Eye (tissue), 1 donor: ENCODE measurements around the gene PCDHGA11.
"Not testable (repeated sequence)": the region's sequence is repeated elsewhere in the genome, so short reads cannot be mapped to it uniquely, and the experiment has no call there.

Experiments
- DNase-seq: peaks from one replicate; pipeline ENCODE4 v3.0.0-alpha.2; 2015

PCDHGA11 gene

DNA sequence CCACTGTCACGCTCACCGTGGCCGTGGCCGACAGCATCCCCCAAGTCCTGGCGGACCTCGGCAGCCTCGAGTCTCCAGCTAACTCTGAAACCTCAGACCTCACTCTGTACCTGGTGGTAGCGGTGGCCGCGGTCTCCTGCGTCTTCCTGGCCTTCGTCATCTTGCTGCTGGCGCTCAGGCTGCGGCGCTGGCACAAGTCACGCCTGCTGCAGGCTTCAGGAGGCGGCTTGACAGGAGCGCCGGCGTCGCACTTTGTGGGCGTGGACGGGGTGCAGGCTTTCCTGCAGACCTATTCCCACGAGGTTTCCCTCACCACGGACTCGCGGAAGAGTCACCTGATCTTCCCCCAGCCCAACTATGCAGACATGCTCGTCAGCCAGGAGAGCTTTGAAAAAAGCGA lies 11.9 kb downstream of the PCDHGA11 start:
- DNase-seq: not testable (repeated sequence)

DNA sequence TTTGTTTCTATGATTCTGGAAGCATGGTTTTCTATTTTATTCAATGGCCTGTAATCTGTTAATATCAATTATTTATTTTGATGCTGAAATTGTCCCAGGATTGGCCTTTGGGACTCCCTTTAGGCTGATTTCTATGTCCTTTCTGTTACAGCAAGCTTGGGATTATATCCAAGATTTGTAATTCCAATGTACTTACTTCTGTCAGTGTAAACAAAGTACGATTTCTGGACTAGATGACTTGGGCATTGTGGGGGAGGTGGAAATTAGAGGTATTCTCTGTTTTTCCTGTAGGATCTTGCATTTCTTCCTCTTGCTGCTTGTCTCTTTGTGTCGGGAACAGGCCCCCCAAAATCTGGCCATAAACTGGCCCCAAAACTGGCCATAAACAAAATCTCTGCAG lies 13.2 kb downstream of the PCDHGA11 start:
- DNase-seq: no peak

DNA sequence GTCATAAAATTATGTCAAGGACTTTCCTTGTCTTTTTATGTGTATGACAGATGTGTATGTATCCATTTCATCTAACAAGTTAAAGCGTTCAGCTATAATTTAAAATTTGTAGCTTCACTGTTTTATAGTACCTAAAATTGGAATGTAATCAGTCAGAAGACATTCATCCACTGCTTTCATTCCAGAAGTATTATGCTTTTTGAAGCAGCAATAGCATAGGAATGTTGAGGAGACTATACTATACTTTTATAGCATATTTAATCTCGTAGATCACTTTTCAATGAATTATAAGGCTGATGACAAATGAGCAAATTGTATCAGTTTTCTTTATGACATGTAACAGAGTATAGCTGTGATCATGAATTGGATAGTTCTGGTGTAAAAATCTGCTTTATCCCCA lies 16.4 kb downstream of the PCDHGA11 start:
- no peak for DNase-seq

DNA sequence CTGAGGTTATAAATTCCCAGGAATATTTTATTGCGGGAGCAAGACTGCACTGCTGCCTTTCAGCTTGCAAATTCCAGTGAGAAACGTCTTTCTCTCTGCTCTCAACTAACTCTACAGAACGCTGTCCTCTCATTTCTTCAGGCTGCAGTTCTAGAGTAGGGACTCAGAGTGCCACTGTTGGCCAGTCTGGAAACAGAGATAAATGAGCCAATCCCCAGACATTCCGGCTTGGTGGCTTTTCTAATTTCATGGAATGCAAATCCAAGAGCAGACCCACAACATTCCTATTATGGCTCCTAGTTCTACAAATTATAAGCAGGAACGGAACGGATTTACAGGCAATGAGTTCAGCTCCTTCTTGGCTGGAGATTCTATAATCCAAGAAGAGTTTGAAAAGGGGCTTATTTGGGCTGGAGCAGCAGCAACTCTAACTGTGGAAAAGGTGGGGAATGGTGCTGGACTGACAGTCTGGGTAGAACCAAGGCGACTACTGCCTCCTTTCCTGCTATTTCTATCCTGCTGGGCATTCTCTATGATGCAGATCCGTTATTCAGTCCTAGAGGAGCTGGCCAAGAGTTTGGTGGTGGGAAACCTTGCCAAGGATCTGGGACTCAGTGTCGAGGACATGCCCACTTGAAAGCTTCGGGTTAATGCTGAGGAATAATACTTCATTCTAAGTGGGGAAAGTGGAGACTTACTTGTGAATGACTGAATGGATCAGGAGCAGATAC lies 18.7 kb downstream of the PCDHGA11 start:
- no peak for DNase-seq

DNA sequence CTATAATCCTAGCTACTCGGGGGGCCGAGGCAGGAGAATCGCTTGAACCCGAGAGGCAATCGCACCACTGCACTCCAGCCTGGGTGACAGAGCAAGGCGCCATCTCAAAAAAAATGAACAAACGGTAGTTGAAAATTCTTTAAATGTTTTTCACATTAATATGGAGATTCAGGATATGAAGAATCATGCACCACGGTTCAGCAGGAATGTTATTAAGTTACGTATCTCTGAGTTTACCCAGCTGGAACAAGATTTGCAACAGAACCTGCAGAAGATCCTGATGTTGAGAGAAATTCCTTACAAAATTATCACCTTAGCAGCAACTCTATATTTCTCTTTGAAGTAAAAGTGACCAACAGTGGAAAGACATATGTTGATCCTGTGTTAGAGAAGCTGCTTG lies 19.5 kb downstream of the PCDHGA11 start:
- no peak for DNase-seq

DNA sequence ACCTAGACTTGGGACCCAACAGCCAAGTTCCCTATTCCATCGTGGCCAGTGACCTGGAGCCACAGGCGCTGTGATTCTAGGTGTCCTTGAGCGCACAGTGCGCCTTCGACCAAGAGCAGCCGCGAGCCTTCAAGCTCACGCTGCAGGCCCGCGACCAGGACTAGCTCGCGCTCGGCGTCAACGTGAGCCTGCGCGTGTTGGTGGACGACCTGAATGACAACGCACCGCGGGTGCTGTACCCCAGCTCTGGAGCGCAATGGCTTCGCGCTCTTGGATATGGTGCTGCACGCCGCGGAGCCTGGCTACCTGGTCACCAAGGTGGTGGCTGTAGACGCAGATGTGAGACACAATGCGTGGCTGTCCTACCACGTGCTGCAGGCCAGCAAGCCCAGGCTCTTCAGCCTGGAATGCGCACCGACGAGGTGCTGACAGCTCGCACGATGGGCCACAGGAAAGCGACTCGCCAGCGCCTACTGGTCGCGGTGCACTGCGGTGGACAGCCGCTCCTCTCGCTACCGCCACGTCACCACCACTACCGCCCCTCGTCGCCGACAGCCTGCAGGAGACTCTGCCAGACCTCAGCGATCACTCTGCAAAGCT lies 20.8 kb downstream of the PCDHGA11 start:
- no peak for DNase-seq

DNA sequence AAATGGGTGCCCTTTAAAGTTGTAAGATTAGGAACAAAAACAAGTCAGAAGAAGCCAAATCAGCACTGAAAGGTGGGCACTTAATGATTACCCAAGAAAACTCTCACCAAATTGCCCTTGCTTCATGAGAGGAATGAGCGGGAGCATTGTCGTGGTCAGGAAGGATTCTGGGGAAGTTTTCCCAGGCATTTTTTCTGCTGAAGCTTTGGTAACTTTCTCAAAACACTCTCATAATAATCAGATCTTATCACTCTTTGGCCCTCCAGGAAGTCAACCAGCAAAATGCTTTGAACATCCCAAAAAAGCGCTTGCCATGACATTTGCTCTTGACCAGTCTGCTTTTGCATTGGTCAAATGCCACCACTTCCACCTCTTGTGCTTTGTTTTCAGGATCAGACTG lies 44.5 kb downstream of the PCDHGA11 start:
- no peak for DNase-seq
